HTR-8/SVneo (cell line): Measurements from ENCODE around the gene INIP.

Experiments
- DNase-seq: peaks from one replicate; pipeline ENCODE4 v3.0.0; 2011; ENCODE audit warnings: low spot score, mixed read lengths; ENCODE audit not compliant: insufficient read length
- FAIRE-seq: peaks from 2 replicates; lab custom pipeline; 2011; peaks lifted over from hg19 to GRCh38; lab: Jason Lieb, UNC

INIP gene, protein sequence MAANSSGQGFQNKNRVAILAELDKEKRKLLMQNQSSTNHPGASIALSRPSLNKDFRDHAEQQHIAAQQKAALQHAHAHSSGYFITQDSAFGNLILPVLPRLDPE

DNA sequence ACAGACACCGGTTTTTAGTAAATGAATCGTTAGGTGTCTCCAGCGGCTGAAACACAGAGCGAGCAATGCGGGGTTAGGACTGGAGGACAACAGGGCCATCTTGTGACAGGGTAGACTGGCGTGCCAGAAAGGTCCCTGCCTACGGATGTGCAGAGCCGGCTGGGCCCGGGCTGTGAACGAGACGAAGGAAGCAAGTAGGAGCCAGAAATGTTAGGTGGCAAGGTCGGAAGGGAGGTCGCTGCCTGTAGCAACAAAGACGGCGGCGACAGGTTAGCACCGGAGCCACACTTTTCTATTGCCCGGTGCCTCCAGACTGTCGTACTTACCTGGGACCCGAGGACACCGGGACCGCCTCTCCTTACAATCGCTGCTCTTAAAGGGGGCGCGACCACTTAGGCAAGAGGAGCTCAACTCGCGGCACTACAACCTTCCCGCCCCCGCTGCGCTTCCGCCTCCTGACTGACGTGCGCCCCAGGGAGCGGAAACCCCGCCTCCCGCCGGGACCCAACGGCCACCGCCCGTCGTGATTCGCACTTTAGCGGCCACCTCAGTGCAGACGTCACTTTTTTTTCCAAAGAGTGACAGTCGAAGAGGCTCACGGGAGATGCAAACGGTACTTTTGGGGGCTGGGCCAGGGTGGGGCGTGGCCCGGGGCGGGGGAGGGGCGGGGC lies at the start of gene INIP:
TSS of gene INIP (minus strand) at position 457 of the 671 bp plus-strand sequence. CDS start 1,632 bp downstream, outside the sequence.
- DNase-seq: peak; percentile 95
- no peak for FAIRE-seq

- DNase-seq (no peak), FAIRE-seq (no peak)
Measured at GRCh38 chr9:112765281-112765680, 47.4 kb upstream of the INIP start.

- no peak for FAIRE-seq
- DNase-seq: no peak
Measured at GRCh38 chr9:112764837-112765236, 46.9 kb upstream of the INIP start.

DNA sequence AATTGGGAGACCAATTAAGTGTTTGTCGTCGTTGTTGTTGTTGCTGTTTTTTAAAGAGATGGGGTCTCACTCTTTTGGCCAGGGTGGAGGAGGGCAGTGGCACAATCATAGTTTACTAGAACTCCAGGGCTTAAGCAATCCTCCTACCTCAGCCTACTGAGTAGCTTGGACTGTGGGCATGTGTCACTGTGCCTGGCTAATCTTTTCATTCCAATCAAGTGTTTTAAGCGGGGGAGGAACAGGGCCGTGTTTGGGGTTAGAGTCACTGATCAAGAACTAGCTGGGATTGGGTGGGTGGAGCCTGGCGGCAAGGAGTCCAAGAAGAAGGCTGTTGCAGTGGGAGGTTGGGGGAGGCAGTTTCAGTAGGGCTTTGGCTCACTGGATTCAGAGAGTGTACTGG lies 46.4 kb upstream of the INIP start:
- FAIRE-seq (no peak), DNase-seq (no peak)

DNA sequence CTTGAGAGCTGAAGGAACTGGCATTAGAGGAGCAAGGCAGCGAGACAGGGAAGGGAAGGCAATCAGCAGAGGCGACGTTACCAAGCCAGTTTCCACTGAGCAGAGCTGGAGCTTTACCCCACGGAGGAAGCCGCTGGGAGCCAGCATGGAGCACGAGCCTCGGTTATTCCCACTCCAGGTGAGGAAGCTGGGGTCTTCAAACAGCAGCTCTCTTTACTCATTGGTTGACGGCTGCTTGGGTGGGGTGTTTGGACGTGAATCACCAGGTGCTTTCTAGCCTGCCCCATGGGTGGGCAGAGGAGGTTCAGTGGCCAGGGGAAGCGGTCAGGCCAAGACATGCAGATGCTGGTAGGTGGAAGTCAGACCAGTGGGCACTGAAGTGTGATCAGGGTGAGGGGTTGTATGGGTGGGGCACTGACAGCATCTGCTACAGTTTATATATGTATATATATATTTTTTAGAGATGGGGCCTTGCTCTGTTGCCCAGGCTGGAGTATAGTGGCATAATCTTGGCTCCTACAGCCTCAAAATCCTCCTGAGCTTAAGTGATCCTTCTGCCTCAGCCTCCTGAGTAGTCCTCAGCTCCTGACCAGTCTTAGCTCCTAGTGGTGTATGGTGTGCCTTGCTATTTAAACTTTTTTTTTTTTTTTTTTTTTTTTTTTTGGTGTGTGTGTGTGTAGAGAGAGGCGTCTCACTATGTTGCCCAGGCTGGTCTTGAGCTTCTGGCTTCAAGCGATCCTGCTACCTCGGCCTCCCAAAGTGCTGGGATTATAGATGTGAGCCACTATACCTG lies 45.0 kb upstream of the INIP start:
- DNase-seq (no peak), FAIRE-seq (no peak)

DNA sequence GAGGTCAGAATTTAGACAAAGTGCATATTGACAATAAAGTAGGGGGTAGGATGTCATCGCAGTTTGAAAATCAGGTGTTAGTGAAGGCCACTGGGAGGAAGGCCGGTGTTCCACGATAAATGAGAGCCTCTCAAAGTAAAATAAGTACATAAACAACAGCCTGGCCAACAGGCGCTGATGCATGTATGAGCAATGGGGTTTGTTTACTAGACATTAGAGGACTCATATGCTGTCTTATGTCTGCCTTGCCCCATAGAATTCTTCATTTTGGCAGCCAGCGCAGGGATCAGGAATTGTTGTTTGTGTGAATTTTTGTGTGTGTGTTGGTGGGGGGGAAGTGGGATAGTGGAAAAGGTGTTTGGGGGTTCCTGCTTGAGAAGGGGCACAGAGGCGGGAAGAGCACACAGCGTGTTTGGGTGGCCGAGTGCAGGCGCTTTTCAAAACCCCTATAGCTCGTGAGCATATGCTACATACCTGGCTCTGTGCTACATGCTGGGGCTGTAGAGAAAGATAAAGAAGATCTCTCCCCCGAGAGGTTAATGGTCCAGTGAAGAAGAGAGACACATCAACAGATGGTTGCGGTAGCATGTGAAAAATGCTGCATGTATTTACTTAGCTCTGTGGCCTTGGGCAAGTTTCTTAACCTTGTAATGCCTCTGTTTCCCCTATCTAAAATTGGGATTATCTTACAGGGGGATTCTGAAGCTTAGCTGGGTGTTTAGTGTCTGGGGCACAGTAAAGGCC lies 44.2 kb upstream of the INIP start:
- DNase-seq (no peak), FAIRE-seq (no peak)

GRCh38 chr9:112760821-112761220 lies 42.9 kb upstream of the INIP start:
- FAIRE-seq (no peak), DNase-seq (no peak)

- FAIRE-seq: no peak
Measured at GRCh38 chr9:112757940-112758339, 40.0 kb upstream of the INIP start.

DNA sequence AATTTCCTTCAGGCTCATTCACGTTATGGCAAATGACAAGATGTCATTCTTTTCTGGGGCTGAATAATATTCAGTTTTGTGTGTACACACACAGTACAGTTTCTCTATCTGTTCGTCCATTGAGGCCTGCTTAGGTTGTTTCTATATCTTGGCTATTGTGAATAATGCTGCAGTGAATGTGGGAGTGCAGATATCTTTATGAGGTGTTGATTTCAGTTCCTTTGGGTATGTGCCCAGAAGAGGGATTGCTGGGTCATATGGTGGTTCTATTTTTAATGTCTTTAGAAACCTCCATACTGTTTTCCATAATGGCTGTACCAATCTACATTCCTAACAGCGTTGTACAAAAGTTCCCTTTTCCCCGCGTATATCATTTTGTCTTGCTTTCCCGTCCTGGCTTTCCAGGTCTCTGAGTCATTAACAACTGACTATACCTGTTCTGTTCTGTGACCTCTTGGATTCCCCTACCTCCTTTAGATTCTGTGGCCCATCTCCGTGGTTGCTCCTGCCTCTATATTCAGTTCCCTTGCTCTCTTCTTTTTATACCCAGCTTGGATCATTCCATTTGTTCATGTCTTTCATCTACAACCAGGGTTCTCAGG lies 39.5 kb upstream of the INIP start:
- no peak for FAIRE-seq
- DNase-seq: no peak

More at GRCh38 chr9:112757940-112758339, 40.0 kb upstream of the INIP start:
- no peak for DNase-seq

- no peak for FAIRE-seq
- DNase-seq: no peak
Measured at GRCh38 chr9:112755675-112756074, 37.8 kb upstream of the INIP start.

DNA sequence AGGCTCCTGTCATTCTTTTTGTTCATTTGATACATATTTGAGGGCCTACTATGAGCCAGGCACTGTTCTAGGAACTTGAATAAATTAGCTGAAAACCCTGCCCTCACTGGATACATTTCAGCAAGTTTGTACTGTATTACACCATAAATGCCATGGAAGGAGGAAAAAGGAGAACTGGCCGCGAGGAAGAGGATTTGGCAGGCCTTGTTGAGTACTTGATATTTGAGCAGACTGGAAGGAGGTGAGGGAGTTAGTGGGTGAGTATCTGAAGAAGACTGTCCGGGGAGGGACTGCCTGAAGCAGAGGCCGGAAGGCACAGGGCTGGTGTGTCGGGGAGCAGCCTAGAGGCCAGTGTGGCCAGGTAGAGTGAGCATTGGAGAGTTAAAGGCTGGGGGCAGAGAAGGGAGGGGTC lies 37.1 kb upstream of the INIP start:
- no peak for FAIRE-seq
- no peak for DNase-seq

DNA sequence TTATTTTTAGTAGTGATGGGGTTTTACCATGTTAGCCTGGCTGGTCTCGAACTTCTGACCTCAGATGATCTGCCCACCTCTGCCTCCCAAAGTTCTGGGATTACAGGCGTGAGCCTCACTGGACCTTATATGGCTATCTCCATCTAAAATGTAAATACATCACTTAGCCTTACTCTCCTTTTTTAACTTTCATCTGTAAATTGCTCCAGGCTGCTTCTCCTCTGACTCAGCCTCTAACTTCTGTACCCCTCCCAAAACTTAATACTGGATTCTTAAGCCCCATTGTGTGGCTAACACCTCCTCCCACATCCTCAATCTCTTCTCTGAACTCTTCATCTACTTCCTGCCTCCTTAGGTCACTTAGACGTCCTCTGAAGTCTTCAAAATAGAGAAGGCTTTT lies 36.7 kb upstream of the INIP start:
- DNase-seq (no peak), FAIRE-seq (no peak)

GRCh38 chr9:112753725-112754124 lies 35.8 kb upstream of the INIP start:
- FAIRE-seq (no peak), DNase-seq (peak; percentile 56)

DNA sequence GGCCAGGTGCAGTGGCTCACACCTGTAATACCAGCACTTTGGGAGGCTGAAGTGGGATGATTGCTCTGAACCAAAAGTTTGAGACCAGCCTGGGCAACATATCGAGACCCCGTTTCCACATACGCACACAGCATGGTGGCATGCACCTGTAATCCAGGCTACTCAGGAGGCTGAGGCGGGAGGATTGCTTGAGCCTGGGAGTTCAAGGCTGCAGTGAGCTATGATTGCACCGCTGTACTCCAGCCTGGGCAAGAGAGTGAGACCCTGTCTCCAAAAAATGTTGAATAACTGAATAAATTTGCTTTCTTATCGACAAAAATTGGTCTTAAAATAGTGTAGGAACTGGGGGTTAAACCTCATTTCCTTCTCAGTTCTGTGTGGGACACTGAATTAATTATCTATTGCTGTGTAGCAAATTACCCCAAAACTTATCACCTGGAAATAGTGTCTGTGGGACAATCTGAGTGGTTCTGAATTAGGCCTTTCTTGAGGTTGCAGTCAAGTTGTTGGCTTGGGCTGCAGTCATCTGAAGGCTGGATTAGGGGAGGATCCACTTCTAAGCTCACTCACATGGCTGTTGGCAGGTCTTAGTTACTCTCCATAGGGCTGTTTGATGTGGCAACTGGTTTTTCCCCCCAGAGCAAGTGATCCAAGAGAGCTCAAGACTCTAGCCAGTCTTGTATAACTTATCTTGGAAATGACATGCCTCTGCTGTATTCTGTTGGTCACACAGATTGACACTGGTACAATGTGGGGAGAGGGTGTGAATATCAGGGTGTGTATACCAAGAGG lies 34.6 kb upstream of the INIP start:
- DNase-seq (no peak), FAIRE-seq (no peak)

DNA sequence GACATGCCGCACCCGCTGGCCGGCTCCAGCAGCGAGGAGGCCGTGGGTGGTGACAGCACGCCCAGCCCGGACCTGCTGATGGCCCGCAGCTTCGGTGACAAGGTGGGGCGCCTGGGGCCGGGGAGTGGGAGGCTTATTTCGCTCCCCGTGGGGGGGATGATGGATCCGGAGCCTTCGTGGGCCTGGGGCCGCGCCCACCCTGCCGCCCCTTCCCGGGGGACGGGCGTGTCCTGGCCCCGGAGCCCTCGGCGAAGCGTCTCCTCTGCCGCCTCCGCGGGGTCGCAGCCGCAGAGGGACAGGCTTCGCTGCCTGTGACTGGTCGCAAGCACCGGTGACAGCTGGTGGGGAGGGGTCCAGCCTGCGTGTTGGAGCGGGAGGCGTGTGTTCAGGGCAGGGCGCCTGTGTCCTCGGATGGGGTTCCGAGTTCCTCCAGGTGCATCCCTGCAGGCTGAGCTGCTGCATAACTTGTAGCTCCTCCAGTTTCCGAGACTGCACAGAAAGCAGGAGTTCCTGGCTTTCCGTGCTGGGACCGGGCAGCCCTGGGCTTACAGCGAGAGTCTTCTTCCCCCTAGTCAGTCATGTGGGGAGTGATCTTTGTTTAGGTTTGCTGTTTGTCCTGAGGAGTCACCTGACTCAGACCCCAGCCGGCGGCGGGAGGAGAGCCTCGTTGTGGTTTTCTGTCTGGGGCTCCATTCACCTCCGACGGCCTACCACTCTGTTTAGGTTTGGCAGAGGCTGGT lies 33.3 kb upstream of the INIP start:
- FAIRE-seq (no peak), DNase-seq (peak; percentile 57)

DNA sequence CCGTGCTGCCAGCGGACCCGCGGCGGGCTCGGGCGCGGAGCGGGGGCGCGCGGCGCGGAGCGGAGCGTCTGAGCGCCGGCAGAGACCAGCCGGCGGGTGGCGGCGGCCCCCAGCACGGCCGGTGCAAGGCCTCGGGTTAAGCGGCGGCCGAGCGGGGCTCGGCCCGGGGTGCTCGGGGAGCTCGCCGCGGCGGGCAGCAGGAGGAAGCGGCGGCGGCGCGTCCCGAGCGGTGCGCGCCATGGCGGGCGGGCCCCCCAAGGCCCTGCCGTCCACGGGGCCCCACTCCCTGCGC lies 32.8 kb upstream of the INIP start:
- DNase-seq (no peak), FAIRE-seq (no peak)

DNA sequence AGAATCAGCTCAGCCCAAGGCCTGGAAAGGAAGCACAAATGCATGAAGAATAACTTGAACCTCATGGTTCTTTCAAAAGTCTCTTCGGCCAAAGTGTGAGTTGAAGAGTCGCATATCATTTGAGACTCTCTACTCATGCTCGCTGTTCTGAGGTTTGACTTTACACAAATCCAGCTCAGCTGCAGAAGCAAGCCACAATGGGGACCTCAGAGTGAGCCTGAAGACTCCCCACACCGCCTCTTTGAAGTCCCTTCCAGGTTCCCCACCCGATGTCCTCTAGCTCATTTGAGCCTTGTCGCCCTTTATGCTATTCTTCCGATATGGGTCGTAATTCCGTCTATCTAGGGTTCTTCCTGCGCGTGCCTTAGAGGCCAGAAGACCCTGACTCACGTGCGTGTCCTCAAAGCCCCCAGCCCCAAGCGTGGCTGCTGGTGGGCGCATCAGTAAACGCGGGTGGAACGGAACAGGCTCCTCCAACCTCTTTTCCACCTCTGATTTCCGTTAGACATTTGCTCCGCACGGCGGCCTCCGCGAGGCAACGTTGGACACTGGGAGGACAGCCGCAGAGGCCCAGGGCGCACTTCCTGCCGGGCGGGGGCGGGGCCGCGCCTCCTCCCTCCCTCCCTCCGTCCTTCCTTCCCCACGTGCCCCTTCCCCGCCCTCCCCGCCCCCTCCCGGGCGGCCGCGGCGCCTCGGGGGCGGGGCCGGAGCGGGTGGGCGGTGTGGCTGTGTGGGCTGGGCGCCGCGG lies 32.3 kb upstream of the INIP start, which contains the start of gene SNX30:
TSS of gene SNX30 (plus strand) at position 745 of the 748 bp plus-strand sequence. CDS start 242 bp downstream, outside the sequence.
- DNase-seq (peak; percentile 79), FAIRE-seq (peak; percentile 79)

DNA sequence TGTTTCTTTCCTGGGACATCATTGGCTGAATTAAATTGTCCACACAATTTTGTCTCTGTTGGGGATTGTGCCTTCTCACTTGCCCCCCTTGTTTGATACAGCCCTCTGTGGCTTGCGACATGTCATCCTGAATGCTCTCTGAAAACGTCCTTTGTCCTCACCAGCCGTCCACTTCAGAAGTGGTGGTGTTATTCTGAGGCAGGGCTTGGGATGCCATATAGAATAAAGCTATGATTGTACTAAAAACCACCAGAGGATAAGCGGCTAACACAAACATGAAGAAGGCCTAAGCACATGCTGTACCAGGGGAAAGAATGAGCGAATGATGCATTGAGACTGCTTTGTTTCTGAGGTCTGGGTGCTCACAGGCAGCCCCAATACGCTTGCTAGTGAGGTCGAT lies 29.2 kb upstream of the INIP start:
- no peak for DNase-seq
- no peak for FAIRE-seq
